Activated naive CD4-positive, alpha-beta T cell treated with anti-CD3 and anti-CD28 coated beads for 36 hours (primary cell): ENCODE measurements around the gene RSBN1L. TPM values are rescaled to one million over a fixed set of nuclear protein-coding genes. Genes with fewer than 3 reads are reported as not detected.
A peak's percentile ranks its signal among the peaks of the same experiment; 100 is the strongest.

Experiments
- CTCF ChIA-PET: fragments of 350-600 bp; sonication (Branson Sonifier 250); formaldehyde crosslinking; loops from one replicate; lab custom pipeline; 2021; ENCODE audit warnings: antibody characterized with exemption; lab: Charles Lee
- DNase-seq: peaks from one replicate; pipeline ENCODE4 v3.0.0-alpha.2; 2020
- H3K27ac Mint-ChIP-seq: one replicate; pipeline ENCODE4 v1.8.0; 2021; ENCODE audit warnings: mild to moderate bottlenecking, mixed read lengths
- H3K27me3 Mint-ChIP-seq: one replicate; pipeline ENCODE4 v1.8.0; 2021; ENCODE audit warnings: low read depth, mixed read lengths
- H3K36me3 Mint-ChIP-seq: one replicate; pipeline ENCODE4 v1.8.0; 2021; ENCODE audit warnings: low read depth, mixed read lengths
- H3K4me1 Mint-ChIP-seq: one replicate; pipeline ENCODE4 v1.8.0; 2021; ENCODE audit warnings: low read depth, mixed read lengths
- H3K4me3 Mint-ChIP-seq: one replicate; pipeline ENCODE4 v1.8.0; 2021; ENCODE audit warnings: mild to moderate bottlenecking, moderate library complexity, mixed read lengths
- H3K9me3 Mint-ChIP-seq: one replicate; pipeline ENCODE4 v1.8.0; 2021; ENCODE audit warnings: mixed read lengths
- intact Hi-C: fragments of 100-400 bp; cut with micrococcal nuclease; formaldehyde crosslinking; loops from one replicate; pipeline ENCODE4 v1.15.1; 2023
- total RNA-seq, 2 experiments: library from RNA; stranded (reverse); gene quantifications; one replicate each; pipeline ENCODE4 v1.2.3, GENCODE V29; 2021

The RSBN1L gene
- total RNA-seq, 2 experiments from 2014 or later = 15.7 to 16.9 TPM

DNA sequence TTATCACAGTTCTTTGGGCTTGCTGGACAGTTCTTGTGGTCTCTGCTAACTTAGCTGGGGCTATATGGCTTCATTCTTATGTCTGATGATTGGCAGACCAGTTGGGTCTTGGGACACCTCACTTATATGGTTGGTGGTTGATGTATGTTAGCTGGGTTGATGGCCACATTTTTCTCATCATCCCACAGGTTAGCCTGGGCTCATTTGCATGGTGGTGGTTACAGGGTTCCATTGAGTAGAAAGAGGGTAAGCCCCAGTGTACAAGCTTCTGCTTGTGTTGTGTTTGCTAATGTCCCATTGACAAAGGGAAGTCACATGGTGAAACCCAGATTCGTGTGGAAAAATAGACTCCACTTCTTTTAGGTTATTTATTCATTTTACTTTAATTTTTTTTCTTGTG lies 61.3 kb downstream of the RSBN1L start:
- Mint-ChIP-seq H3K4me1 (peaks cover 38% of the 10 kb centered on the region), H3K36me3 (peaks cover 2% of the 10 kb centered on the region), H3K27ac (no peak overlapping the region), H3K9me3 (no peaks in the 10 kb centered on the region), H3K4me3 (no peak overlapping the region), H3K27me3 (no peaks in the 10 kb centered on the region)
- intact Hi-C loops = loop anchor here (5.0 kb wide), 2 partner anchors 180 to 405 kb away; no protein-coding TSS in a partner anchor
- DNase-seq = peak; percentile 16
- CTCF ChIA-PET = interaction anchor here (0.8 to 4.0 kb wide), 9 partner anchors 34 to 106 kb away, joined by 3 to 44 read pairs (median 4); no protein-coding TSS in a partner anchor

- Mint-ChIP-seq H3K4me1 (peaks cover 32% of the 10 kb centered on the region), H3K4me3 (no peak overlapping the region), H3K9me3 (no peaks in the 10 kb centered on the region), H3K27ac (no peak overlapping the region), H3K27me3 (no peaks in the 10 kb centered on the region), H3K36me3 (peaks cover 4% of the 10 kb centered on the region)
- DNase-seq = peak; percentile 84
- intact Hi-C loops = loop anchor here (1.0 to 5.0 kb wide), 7 partner anchors 39 to 407 kb away; partner anchors contain the start of genes PHTF2, RSBN1L and TMEM60
- CTCF ChIA-PET = interaction anchor here (0.6 to 3.7 kb wide), 21 partner anchors 12 to 369 kb away, joined by 3 to 52 read pairs (median 4); partner anchors contain the start of gene RSBN1L
Observed at GRCh38 chr7:77759294-77759889, 63.1 kb downstream of the RSBN1L start.

DNA sequence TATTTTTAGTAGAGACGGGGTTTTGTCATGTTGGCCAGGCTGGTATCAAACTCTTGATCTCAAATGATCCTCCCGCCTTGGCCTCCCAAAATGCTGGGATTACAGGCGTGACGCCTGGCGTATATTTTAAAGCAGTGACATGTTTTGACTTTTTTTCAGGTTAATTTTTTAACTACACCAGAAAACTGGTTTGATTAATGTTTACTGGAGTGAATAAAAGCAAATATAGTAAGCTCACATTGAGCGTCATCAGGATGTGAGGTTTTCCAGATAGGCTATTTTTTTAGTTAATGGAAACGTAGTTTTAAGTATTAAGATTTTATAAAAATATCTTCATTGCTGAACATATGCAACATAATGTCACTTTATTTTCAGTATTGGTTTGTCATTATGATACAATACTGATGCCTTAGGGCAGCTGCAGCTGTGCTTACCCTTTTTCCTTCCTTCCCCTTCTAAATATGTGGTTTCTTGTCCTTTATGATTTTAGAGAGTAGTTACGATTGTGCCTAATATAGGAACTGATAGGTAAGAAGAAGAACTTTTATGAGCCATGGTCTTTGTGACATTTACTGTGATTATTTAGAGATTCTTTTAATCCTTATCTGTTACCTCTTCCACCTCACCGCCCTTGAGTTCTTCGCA lies 64.7 kb downstream of the RSBN1L start:
- H3K4me1 Mint-ChIP-seq = peaks cover 27% of the 10 kb centered on the region
- H3K27ac Mint-ChIP-seq = no peak overlapping the region
- no peaks in the 10 kb centered on the region for H3K27me3 Mint-ChIP-seq
- H3K9me3 Mint-ChIP-seq = no peaks in the 10 kb centered on the region
- H3K4me3 Mint-ChIP-seq = no peak overlapping the region
- no peak for DNase-seq
- intact Hi-C loops = no loop called here
- H3K36me3 Mint-ChIP-seq = peaks cover 7% of the 10 kb centered on the region
- CTCF ChIA-PET = interaction anchor here (1.1 to 3.7 kb wide), 6 partner anchors 65 to 110 kb away, joined by 3 to 52 read pairs (median 12); partner anchors contain the start of gene RSBN1L

DNA sequence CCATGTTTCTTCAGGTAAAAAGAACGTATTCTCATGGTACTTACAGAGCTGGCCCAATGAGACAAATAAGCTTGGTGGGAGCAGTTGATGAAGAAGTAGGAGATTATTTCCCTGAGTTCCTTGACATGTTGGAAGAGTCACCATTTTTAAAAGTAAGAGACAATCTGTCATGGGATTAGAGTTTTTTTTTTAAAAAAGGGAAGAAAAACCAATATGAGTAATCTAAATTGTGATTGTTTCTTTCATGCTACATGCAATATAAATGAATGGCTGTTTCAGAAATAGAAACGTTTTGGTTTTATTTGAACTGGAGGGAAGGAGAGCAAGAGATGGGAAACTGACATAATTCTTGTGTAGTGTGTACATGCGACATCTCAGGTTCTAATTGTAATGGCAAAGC lies 69.2 kb downstream of the RSBN1L start:
- intact Hi-C loops = no loop called here
- Mint-ChIP-seq H3K27ac (no peak overlapping the region), H3K4me3 (no peak overlapping the region), H3K27me3 (no peaks in the 10 kb centered on the region), H3K4me1 (peaks cover 10% of the 10 kb centered on the region), H3K36me3 (peaks cover 9% of the 10 kb centered on the region), H3K9me3 (no peaks in the 10 kb centered on the region)
- no peak for DNase-seq
- CTCF ChIA-PET = interaction anchor here (0.7 to 0.9 kb wide), 3 partner anchors 78 to 114 kb away, joined by 3 to 6 read pairs (median 5); no protein-coding TSS in a partner anchor

GRCh38 chr7:77765906-77766800 lies 69.9 kb downstream of the RSBN1L start:
- DNase-seq = no peak
- CTCF ChIA-PET = interaction anchor here (0.6 to 0.9 kb wide), 4 partner anchors 62 to 115 kb away, joined by 3 to 6 read pairs (median 5); no protein-coding TSS in a partner anchor
- intact Hi-C loops = no loop called here
- H3K27ac Mint-ChIP-seq = no peak overlapping the region
- no peak overlapping the region for H3K4me3 Mint-ChIP-seq
- H3K36me3 Mint-ChIP-seq = peaks cover 10% of the 10 kb centered on the region
- no peaks in the 10 kb centered on the region for H3K9me3 Mint-ChIP-seq
- H3K4me1 Mint-ChIP-seq = peaks cover 10% of the 10 kb centered on the region
- H3K27me3 Mint-ChIP-seq = no peaks in the 10 kb centered on the region

- no peaks in the 10 kb centered on the region for H3K9me3 Mint-ChIP-seq
- peaks cover 10% of the 10 kb centered on the region for H3K36me3 Mint-ChIP-seq
- no peak overlapping the region for H3K27ac Mint-ChIP-seq
- H3K27me3 Mint-ChIP-seq = no peaks in the 10 kb centered on the region
- DNase-seq = no peak
- CTCF ChIA-PET = no interaction called here
- peaks cover 10% of the 10 kb centered on the region for H3K4me1 Mint-ChIP-seq
- H3K4me3 Mint-ChIP-seq = no peak overlapping the region
- intact Hi-C loops = no loop called here
Observed at GRCh38 chr7:77766801-77767605, 70.7 kb downstream of the RSBN1L start.

DNA sequence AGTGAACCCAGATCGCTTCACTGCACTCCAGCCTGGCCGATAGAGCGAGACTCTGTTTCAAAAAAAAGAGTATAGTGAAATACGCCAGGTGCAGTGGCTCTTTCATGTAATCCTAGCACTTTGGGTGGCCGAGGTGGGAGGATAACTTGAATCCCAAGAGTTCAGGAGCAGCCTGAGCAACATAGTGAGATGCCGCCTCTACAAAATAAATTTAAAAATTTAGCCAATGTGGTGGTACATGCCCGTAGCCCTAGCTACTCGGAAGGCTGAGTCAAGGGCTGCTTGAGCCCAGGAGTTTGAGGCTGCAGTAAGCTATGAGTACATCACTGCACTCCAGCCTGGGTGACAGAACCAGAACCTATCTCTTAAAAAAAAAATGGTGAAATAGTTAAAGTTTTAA lies 74.1 kb downstream of the RSBN1L start:
- CTCF ChIA-PET = interaction anchor here (2.1 kb wide), 1 partner anchor 119 kb away, joined by 7 read pairs; no protein-coding TSS in a partner anchor
- H3K9me3 Mint-ChIP-seq = no peaks in the 10 kb centered on the region
- intact Hi-C loops = no loop called here
- H3K36me3 Mint-ChIP-seq = peaks cover 10% of the 10 kb centered on the region
- no peak overlapping the region for H3K27ac Mint-ChIP-seq
- no peak for DNase-seq
- no peak overlapping the region for H3K4me3 Mint-ChIP-seq
- H3K27me3 Mint-ChIP-seq = no peaks in the 10 kb centered on the region
- no peaks in the 10 kb centered on the region for H3K4me1 Mint-ChIP-seq

GRCh38 chr7:77771901-77772300 lies 75.6 kb downstream of the RSBN1L start:
- Mint-ChIP-seq H3K4me1 (no peaks in the 10 kb centered on the region), H3K27ac (no peak overlapping the region), H3K4me3 (no peak overlapping the region), H3K27me3 (no peaks in the 10 kb centered on the region), H3K9me3 (no peaks in the 10 kb centered on the region), H3K36me3 (peaks cover 19% of the 10 kb centered on the region)
- no peak for DNase-seq
- intact Hi-C loops = no loop called here
- CTCF ChIA-PET = interaction anchor here (0.6 to 2.1 kb wide), 3 partner anchors 79 to 120 kb away, joined by 3 to 7 read pairs (median 4); no protein-coding TSS in a partner anchor

GRCh38 chr7:77778535-77778934 lies 82.3 kb downstream of the RSBN1L start:
- Mint-ChIP-seq H3K4me3 (no peak overlapping the region), H3K27me3 (no peaks in the 10 kb centered on the region), H3K36me3 (peaks cover 23% of the 10 kb centered on the region), H3K4me1 (no peaks in the 10 kb centered on the region), H3K27ac (no peak overlapping the region), H3K9me3 (no peaks in the 10 kb centered on the region)
- intact Hi-C loops = no loop called here
- CTCF ChIA-PET = interaction anchor here (1.5 kb wide), 1 partner anchor 120 kb away, joined by 3 read pairs; no protein-coding TSS in a partner anchor
- no peak for DNase-seq

- H3K27me3 Mint-ChIP-seq = no peaks in the 10 kb centered on the region
- H3K4me3 Mint-ChIP-seq = no peak overlapping the region
- H3K9me3 Mint-ChIP-seq = peaks cover 6% of the 10 kb centered on the region
- no peak overlapping the region for H3K27ac Mint-ChIP-seq
- peaks cover 24% of the 10 kb centered on the region for H3K36me3 Mint-ChIP-seq
- intact Hi-C loops = no loop called here
- no peak for DNase-seq
- CTCF ChIA-PET = no interaction called here
- no peaks in the 10 kb centered on the region for H3K4me1 Mint-ChIP-seq
Observed at GRCh38 chr7:77782383-77782782, 86.1 kb downstream of the RSBN1L start.

- intact Hi-C loops = no loop called here
- H3K4me1 Mint-ChIP-seq = no peaks in the 10 kb centered on the region
- peaks cover 24% of the 10 kb centered on the region for H3K36me3 Mint-ChIP-seq
- H3K9me3 Mint-ChIP-seq = peaks cover 6% of the 10 kb centered on the region
- CTCF ChIA-PET = no interaction called here
- DNase-seq = no peak
- no peak overlapping the region for H3K27ac Mint-ChIP-seq
- no peak overlapping the region for H3K4me3 Mint-ChIP-seq
- no peaks in the 10 kb centered on the region for H3K27me3 Mint-ChIP-seq
Observed at GRCh38 chr7:77783111-77783510, 86.9 kb downstream of the RSBN1L start.
